H7 (cell line): Measurements from ENCODE around the gene CISH. TPM values are rescaled to one million over a fixed set of nuclear protein-coding genes. Genes with fewer than 3 reads are reported as not detected.

Source experiments
- DNase-seq: peaks from one replicate; pipeline ENCODE4 v3.0.0; 2012
- H3K27me3 ChIP-seq: 2 replicates; pipeline ENCODE4 v1.6.0; 2011; ENCODE audit warnings: mild to moderate bottlenecking, low read length; ENCODE audit not compliant: control insufficient read depth, insufficient read depth
- H3K36me3 ChIP-seq: replicated peaks from 2 replicates; pipeline ENCODE4 v1.5.1; 2011; ENCODE audit warnings: low read length; ENCODE audit not compliant: control insufficient read depth, insufficient read depth
- H3K4me3 ChIP-seq: 2 replicates; pipeline ENCODE4 v1.5.1; 2011; ENCODE audit warnings: low read depth, mild to moderate bottlenecking, control low read depth, low read length, moderate library complexity; ENCODE audit not compliant: insufficient read depth
- total RNA-seq: library from RNA; depleted of rRNA; stranded (reverse); fragments of >200 nt; shearing (Covaris generic); gene quantifications from 2 replicates; pipeline ENCODE4 v1.2.3, GENCODE V29; 2014; rRNA removed

CISH gene
- total RNA-seq = 0.96 and 1.6 TPM in 2 replicates

- peaks cover 24% of the 10 kb centered on the region for H3K27me3 ChIP-seq
- peak; percentile 99 for DNase-seq
- H3K4me3 ChIP-seq = peak within 1 kb of the TSS; percentile 62
- no peaks in the 10 kb centered on the region; the same call in 1 of the 2 replicates for H3K36me3 ChIP-seq
Measured at GRCh38 chr3:50611464-50612233, at the start of gene CISH. Gene CISH (minus strand): TSS chr3:50611774. CDS start chr3:50611650, 124 bp downstream.

- Histone ChIP-seq H3K4me3 (no peak overlapping the region), H3K36me3 (no peaks in the 10 kb centered on the region), H3K27me3 (no peaks in the 10 kb centered on the region)
- no peak for DNase-seq
Measured at GRCh38 chr3:50660386-50660785, 48.8 kb upstream of the CISH start.

- no peaks in the 10 kb centered on the region for H3K27me3 ChIP-seq
- no peaks in the 10 kb centered on the region for H3K36me3 ChIP-seq
- no peak for DNase-seq
- H3K4me3 ChIP-seq = no peak overlapping the region
Measured at GRCh38 chr3:50658831-50659230, 47.3 kb upstream of the CISH start.

GRCh38 chr3:50658416-50658815 lies 46.8 kb upstream of the CISH start:
- no peak for DNase-seq
- Histone ChIP-seq H3K36me3 (no peaks in the 10 kb centered on the region), H3K27me3 (no peaks in the 10 kb centered on the region), H3K4me3 (no peak overlapping the region)

GRCh38 chr3:50657816-50658215 lies 46.2 kb upstream of the CISH start:
- Histone ChIP-seq H3K4me3 (no peak overlapping the region), H3K27me3 (no peaks in the 10 kb centered on the region), H3K36me3 (no peaks in the 10 kb centered on the region)
- DNase-seq = no peak

- DNase-seq = no peak
- no peaks in the 10 kb centered on the region for H3K36me3 ChIP-seq
- H3K27me3 ChIP-seq = no peaks in the 10 kb centered on the region
- no peak overlapping the region for H3K4me3 ChIP-seq
Measured at GRCh38 chr3:50657407-50657806, 45.8 kb upstream of the CISH start.

- no peaks in the 10 kb centered on the region for H3K36me3 ChIP-seq
- DNase-seq = no peak
- no peaks in the 10 kb centered on the region for H3K27me3 ChIP-seq
- H3K4me3 ChIP-seq = no peak overlapping the region
Measured at GRCh38 chr3:50656417-50657195, 45.0 kb upstream of the CISH start.

GRCh38 chr3:50655009-50655830 lies 43.6 kb upstream of the CISH start:
- H3K36me3 ChIP-seq = no peaks in the 10 kb centered on the region
- H3K4me3 ChIP-seq = no peak overlapping the region
- H3K27me3 ChIP-seq = no peaks in the 10 kb centered on the region
- no peak for DNase-seq

- Histone ChIP-seq H3K36me3 (no peaks in the 10 kb centered on the region), H3K4me3 (no peak overlapping the region), H3K27me3 (no peaks in the 10 kb centered on the region)
- DNase-seq = no peak
Measured at GRCh38 chr3:50653937-50654595, 42.5 kb upstream of the CISH start.

GRCh38 chr3:50652709-50653108 lies 41.1 kb upstream of the CISH start:
- Histone ChIP-seq H3K36me3 (no peaks in the 10 kb centered on the region), H3K27me3 (no peaks in the 10 kb centered on the region), H3K4me3 (no peak overlapping the region)
- peak; percentile 76 for DNase-seq

- Histone ChIP-seq H3K36me3 (no peaks in the 10 kb centered on the region), H3K27me3 (no peaks in the 10 kb centered on the region), H3K4me3 (no peak overlapping the region)
- peak; percentile 74 for DNase-seq
Measured at GRCh38 chr3:50651920-50652529, 40.5 kb upstream of the CISH start.

- Histone ChIP-seq H3K4me3 (no peak overlapping the region), H3K36me3 (no peaks in the 10 kb centered on the region; the same call in 1 of the 2 replicates), H3K27me3 (no peaks in the 10 kb centered on the region)
- no peak for DNase-seq
Measured at GRCh38 chr3:50651445-50651844, 39.9 kb upstream of the CISH start.

- peaks cover 2% of the 10 kb centered on the region for H3K36me3 ChIP-seq
- DNase-seq = no peak
- no peaks in the 10 kb centered on the region for H3K27me3 ChIP-seq
- no peak overlapping the region for H3K4me3 ChIP-seq
Measured at GRCh38 chr3:50650018-50650417, 38.4 kb upstream of the CISH start.
